HCT116 (cell line): Measurements from ENCODE around the gene AFAP1L1.

Experiments
- JUND ChIP-seq: IDR thresholded peaks from 2 replicates; pipeline ENCODE4 v1.6.1; 2012
- SIN3A ChIP-seq: IDR thresholded peaks from 2 replicates; pipeline ENCODE4 v1.6.1; 2012; ENCODE audit warnings: low read depth
- SRF ChIP-seq: IDR thresholded peaks from 2 replicates; pipeline ENCODE4 v1.6.1; 2012; ENCODE audit warnings: low read depth
- ZFX ChIP-seq: fragments of 450-650 bp; IDR thresholded peaks from 2 replicates; pipeline ENCODE4 v1.6.1; 2017
- TF ChIP-seq, protein P1 (sequence below), 3 experiments: fragments of 200-600 bp in 1 of 3; sonication (generic) in 1 of 3; IDR thresholded peaks in 2 of 3; conservative IDR thresholded peaks in 1 of 3; 2 replicates each; pipeline ENCODE4 v1.5.1; 2012 to 2017; ENCODE audit warnings: low read depth in 2 of 3, low read length in 2 of 3, antibody characterized with exemption in 1 of 3, borderline replicate concordance in 1 of 3, control low read depth in 1 of 3, mild to moderate bottlenecking in 1 of 3, mixed read lengths in 1 of 3, mixed run types in 1 of 3, moderate library complexity in 1 of 3; ENCODE audit not compliant: insufficient read depth in 1 of 3
- TF ChIP-seq, protein P2 (sequence below): IDR thresholded peaks from 2 replicates; pipeline ENCODE4 v1.6.1; 2012
- TF ChIP-seq, protein P3 (sequence below): IDR thresholded peaks from 2 replicates; pipeline ENCODE4 v1.6.1; 2011; ENCODE audit warnings: mild to moderate bottlenecking, low read length, moderate library complexity; ENCODE audit not compliant: insufficient replicate concordance; ENCODE audit errors: extremely low read depth

DNA sequence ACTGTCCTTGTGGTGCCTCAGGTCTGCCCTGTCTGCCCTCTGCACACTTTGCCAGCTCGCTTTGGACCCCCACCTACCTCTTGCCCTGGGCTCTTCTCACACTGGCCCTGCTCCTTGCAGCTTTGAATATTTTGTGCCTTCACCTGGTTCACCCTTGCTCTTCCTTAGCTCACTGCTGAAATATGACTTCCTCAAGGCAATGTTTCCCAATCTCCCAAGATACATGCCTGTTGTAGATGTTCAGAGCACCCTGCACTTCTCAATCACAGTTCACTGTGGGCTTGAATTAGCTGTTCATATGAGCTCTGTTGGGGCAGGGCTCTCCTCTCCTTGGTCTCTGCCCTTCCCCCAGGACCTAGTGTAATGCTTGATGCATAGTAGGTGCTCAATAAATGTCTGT lies 8.0 kb downstream of the AFAP1L1 start:
- TF ChIP-seq, protein P1, sequence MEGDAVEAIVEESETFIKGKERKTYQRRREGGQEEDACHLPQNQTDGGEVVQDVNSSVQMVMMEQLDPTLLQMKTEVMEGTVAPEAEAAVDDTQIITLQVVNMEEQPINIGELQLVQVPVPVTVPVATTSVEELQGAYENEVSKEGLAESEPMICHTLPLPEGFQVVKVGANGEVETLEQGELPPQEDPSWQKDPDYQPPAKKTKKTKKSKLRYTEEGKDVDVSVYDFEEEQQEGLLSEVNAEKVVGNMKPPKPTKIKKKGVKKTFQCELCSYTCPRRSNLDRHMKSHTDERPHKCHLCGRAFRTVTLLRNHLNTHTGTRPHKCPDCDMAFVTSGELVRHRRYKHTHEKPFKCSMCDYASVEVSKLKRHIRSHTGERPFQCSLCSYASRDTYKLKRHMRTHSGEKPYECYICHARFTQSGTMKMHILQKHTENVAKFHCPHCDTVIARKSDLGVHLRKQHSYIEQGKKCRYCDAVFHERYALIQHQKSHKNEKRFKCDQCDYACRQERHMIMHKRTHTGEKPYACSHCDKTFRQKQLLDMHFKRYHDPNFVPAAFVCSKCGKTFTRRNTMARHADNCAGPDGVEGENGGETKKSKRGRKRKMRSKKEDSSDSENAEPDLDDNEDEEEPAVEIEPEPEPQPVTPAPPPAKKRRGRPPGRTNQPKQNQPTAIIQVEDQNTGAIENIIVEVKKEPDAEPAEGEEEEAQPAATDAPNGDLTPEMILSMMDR (IDR thresholded peaks at IDR 0.05 in 2 of 3, conservative IDR thresholded peaks at IDR 0.05 in 1 of 3; ENCODE audit: borderline replicate concordance in 1 of 3, insufficient read depth in 1 of 3, low read depth in 2 of 3, low read length in 2 of 3): no peak
- no peak for TF ChIP-seq SIN3A
- TF ChIP-seq, protein P2, sequence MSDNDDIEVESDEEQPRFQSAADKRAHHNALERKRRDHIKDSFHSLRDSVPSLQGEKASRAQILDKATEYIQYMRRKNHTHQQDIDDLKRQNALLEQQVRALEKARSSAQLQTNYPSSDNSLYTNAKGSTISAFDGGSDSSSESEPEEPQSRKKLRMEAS: no peak
- TF ChIP-seq JUND: no peak
- no peak for TF ChIP-seq ZFX
- no peak for TF ChIP-seq SRF
- TF ChIP-seq, protein P3, sequence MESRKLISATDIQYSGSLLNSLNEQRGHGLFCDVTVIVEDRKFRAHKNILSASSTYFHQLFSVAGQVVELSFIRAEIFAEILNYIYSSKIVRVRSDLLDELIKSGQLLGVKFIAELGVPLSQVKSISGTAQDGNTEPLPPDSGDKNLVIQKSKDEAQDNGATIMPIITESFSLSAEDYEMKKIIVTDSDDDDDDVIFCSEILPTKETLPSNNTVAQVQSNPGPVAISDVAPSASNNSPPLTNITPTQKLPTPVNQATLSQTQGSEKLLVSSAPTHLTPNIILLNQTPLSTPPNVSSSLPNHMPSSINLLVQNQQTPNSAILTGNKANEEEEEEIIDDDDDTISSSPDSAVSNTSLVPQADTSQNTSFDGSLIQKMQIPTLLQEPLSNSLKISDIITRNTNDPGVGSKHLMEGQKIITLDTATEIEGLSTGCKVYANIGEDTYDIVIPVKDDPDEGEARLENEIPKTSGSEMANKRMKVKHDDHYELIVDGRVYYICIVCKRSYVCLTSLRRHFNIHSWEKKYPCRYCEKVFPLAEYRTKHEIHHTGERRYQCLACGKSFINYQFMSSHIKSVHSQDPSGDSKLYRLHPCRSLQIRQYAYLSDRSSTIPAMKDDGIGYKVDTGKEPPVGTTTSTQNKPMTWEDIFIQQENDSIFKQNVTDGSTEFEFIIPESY: no peak
